T-cell (primary cell): Measurements from ENCODE around the gene KCNK15. TPM values are rescaled to one million over a fixed set of nuclear protein-coding genes. Genes with fewer than 3 reads are reported as not detected.
"Not testable (repeated sequence)": the region's sequence is repeated elsewhere in the genome, so short reads cannot be mapped to it uniquely, and the experiment has no call there.

Experiments
- ATAC-seq, 4 experiments: fragments of 200-7000 bp in 3 of 4; fragments of 150-1000 bp in 1 of 4; cut with Tn5 transposase; replicated peaks in 1 of 4; 1 replicate in 3 of 4; 2 replicates in 1 of 4; pipeline ENCODE4 v1.10.0; 2021; ENCODE audit warnings: moderate library complexity in 3 of 4, mild to moderate bottlenecking in 2 of 4, moderate number of reproducible peaks in 1 of 4
- CTCF ChIA-PET, 2 donors: fragments of 300-600 bp; sonication (Branson Sonifier 250); formaldehyde crosslinking; loops; one replicate each; lab custom pipeline; 2022; ENCODE audit warnings: antibody characterized with exemption in 2 of 2; lab: Charles Lee
- POLR2A ChIA-PET, 2 donors: fragments of 300-600 bp; sonication (Branson Sonifier 250); formaldehyde crosslinking; loops; one replicate each; lab custom pipeline; 2022; ENCODE audit warnings: antibody characterized with exemption in 2 of 2; lab: Charles Lee
- DNase-seq, 35 experiments: peaks; one replicate each; pipeline versions ENCODE4 v3.0.0 to v3.0.0-alpha.2; 2013 to 2023
- H3K27ac ChIP-seq: one replicate; pipeline ENCODE4 v1.5.1; 2013; ENCODE audit warnings: low read length
- H3K27me3 ChIP-seq, 2 experiments: replicated peaks in 1 of 2; 1 replicate in 1 of 2; 2 replicates in 1 of 2; pipeline versions ENCODE4 v1.6.1 to v1.7.0; 2013; ENCODE audit warnings: low read length in 1 of 2, mixed read lengths in 1 of 2; ENCODE audit not compliant: control insufficient read depth in 2 of 2, insufficient read depth in 2 of 2; ENCODE audit errors: extremely low read depth in 1 of 2
- H3K36me3 ChIP-seq, 2 donors: 1 replicate in 1 of 2; 2 replicates in 1 of 2; pipeline versions ENCODE4 v1.6.1 to v1.7.0; 2013; ENCODE audit warnings: low read length in 1 of 2; ENCODE audit not compliant: control insufficient read depth in 2 of 2, insufficient read depth in 1 of 2; ENCODE audit errors: extremely low read depth in 1 of 2
- H3K4me1 ChIP-seq, 2 experiments: 1 replicate in 1 of 2; 2 replicates in 1 of 2; pipeline versions ENCODE4 v1.6.1 to v1.7.0; 2013; ENCODE audit warnings: low read length in 2 of 2, mixed read lengths in 1 of 2; ENCODE audit not compliant: insufficient read depth in 2 of 2, control insufficient read depth in 1 of 2; ENCODE audit errors: extremely low read depth in 1 of 2
- H3K4me3 ChIP-seq, 2 donors: 1 replicate in 1 of 2; 2 replicates in 1 of 2; pipeline versions ENCODE4 v1.5.1 to v1.7.0; 2013; ENCODE audit warnings: mild to moderate bottlenecking in 2 of 2, low read length in 1 of 2, moderate library complexity in 1 of 2; ENCODE audit not compliant: control insufficient read depth in 1 of 2; ENCODE audit errors: extremely low read depth in 1 of 2
- H3K9me3 ChIP-seq: 2 replicates; pipeline ENCODE4 v1.7.0; 2013
- H3K27ac Mint-ChIP-seq, 2 donors: one replicate each; pipeline ENCODE4 v1.8.0; 2020 to 2021; ENCODE audit warnings: mild to moderate bottlenecking in 2 of 2, mixed read lengths in 2 of 2
- H3K27me3 Mint-ChIP-seq, 2 donors: one replicate each; pipeline ENCODE4 v1.8.0; 2021 to 2022; ENCODE audit warnings: mixed read lengths in 2 of 2
- H3K36me3 Mint-ChIP-seq: one replicate; pipeline ENCODE4 v1.8.0; 2021; ENCODE audit warnings: mixed read lengths
- H3K4me1 Mint-ChIP-seq, 3 donors: one replicate each; pipeline ENCODE4 v1.8.0; 2020 to 2022; ENCODE audit warnings: mixed read lengths in 3 of 3, mild to moderate bottlenecking in 1 of 3
- H3K4me3 Mint-ChIP-seq, 3 donors: one replicate each; pipeline ENCODE4 v1.8.0; 2020 to 2022; ENCODE audit warnings: mild to moderate bottlenecking in 3 of 3, mixed read lengths in 3 of 3, moderate library complexity in 3 of 3
- H3K9me3 Mint-ChIP-seq, 3 donors: one replicate each; pipeline ENCODE4 v1.8.0; 2020 to 2022; ENCODE audit warnings: mixed read lengths in 3 of 3
- WGBS: methylation state at CpG from one replicate; pipeline ENCODE4 v1.1.5; 2013; ENCODE audit warnings: missing lambda C conversion rate; ENCODE audit not compliant: insufficient coverage; 5-methylcytosine and 5-hydroxymethylcytosine counted together
- total RNA-seq, 35 experiments: library from RNA in 6 of 35; stranded (reverse) in 6 of 35; fragments of 120-200 nt in 1 of 35; gene quantifications; one replicate each; pipeline versions ENCODE4 v1.2.1 to v1.2.4 and lab custom pipeline; 2013 to 2026

Gene KCNK15
- under 1 TPM in 1 of 5 donors, not detected in 4; 0.13 TPM for total RNA-seq
- not detected for total RNA-seq (2013)
- 0 to 3.1 (median 0.06) reads per million in 29 experiments for total RNA-seq (lab: John Stamatoyannopoulos, UW)

DNA sequence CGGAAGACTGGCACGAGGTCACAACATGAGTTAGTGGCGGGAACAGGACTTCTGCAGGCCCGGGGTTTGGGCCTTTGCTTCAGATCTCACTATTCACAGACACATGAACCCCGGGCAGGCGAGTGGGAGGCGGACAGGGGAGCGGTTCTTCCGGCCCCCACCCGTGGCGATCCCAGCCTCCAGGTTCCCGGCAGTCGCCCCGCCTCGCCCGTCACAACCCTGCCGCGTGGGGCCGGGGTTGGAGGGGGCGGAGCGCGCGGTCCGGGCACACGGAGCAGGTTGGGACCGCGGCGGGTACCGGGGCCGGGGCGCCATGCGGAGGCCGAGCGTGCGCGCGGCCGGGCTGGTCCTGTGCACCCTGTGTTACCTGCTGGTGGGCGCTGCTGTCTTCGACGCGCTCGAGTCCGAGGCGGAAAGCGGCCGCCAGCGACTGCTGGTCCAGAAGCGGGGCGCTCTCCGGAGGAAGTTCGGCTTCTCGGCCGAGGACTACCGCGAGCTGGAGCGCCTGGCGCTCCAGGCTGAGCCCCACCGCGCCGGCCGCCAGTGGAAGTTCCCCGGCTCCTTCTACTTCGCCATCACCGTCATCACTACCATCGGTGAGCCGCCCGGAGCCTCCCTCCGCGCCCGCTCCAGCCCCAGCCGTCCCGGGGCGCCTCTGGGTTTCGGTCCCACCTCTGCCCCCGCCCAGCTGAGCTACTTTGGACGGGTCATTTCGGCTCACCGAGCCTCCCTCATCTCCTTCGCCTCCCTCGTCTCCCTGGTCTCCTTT lies at the start of gene KCNK15:
Gene KCNK15 (plus strand): TSS at position 268 of the 769 bp plus-strand sequence. CDS start 46 bp downstream, at position 314.
- Histone ChIP-seq H3K27ac (no peak within 1 kb of the TSS), H3K9me3 (no peaks in the 10 kb centered on the region), H3K27me3 (peaks cover 2 to 51% of the 10 kb centered on the region in 2 experiments), H3K4me3 (peak within 1 kb of the TSS; percentile 46 to 64), H3K4me1 (peaks cover 0 to 11% of the 10 kb centered on the region in 2 experiments), H3K36me3 (no peaks in the 10 kb centered on the region)
- DNase-seq (peak in 23 of 35 experiments; percentile 1 to 48 (median 19)), ATAC-seq (peak; percentile 54 to 77 (median 73))
- ChIA-PET POLR2A (no interaction called here), CTCF (no interaction called here)
- Mint-ChIP-seq H3K36me3 (no peaks in the 10 kb centered on the region), H3K27me3 (peaks cover 31 to 34% of the 10 kb centered on the region in 2 donors), H3K27ac (no peak within 1 kb of the TSS), H3K4me1 (peaks cover 9 to 18% (median 12%) of the 10 kb centered on the region in 3 donors), H3K4me3 (peak within 1 kb of the TSS; percentile 65 to 75 (median 72)), H3K9me3 (no peaks in the 10 kb centered on the region)
- 3% methylated on average over 80 of the region's 81 CpGs for WGBS

GRCh38 chr20:44696315-44696714 lies 49.4 kb upstream of the KCNK15 start:
- no peak overlapping the region for H3K4me3 Mint-ChIP-seq
- Histone ChIP-seq H3K27ac (no peak overlapping the region), H3K9me3 (no peaks in the 10 kb centered on the region), H3K36me3 (no peaks in the 10 kb centered on the region), H3K4me3 (no peak overlapping the region), H3K27me3 (no peaks in the 10 kb centered on the region), H3K4me1 (no peaks in the 10 kb centered on the region)
- ChIA-PET POLR2A (no interaction called here), CTCF (no interaction called here)
- H3K4me1 Mint-ChIP-seq = peaks cover 0 to under 1% (median 0%) of the 10 kb centered on the region in 3 donors
- no CpG with 5 or more reads among the region's 3 CpGs for WGBS
- H3K27ac Mint-ChIP-seq = no peak overlapping the region
- H3K36me3 Mint-ChIP-seq = no peaks in the 10 kb centered on the region
- H3K9me3 Mint-ChIP-seq = peaks cover 0 to 4% (median 0%) of the 10 kb centered on the region in 3 donors
- H3K27me3 Mint-ChIP-seq = no peaks in the 10 kb centered on the region
- no peak for DNase-seq
- no peak for ATAC-seq

DNA sequence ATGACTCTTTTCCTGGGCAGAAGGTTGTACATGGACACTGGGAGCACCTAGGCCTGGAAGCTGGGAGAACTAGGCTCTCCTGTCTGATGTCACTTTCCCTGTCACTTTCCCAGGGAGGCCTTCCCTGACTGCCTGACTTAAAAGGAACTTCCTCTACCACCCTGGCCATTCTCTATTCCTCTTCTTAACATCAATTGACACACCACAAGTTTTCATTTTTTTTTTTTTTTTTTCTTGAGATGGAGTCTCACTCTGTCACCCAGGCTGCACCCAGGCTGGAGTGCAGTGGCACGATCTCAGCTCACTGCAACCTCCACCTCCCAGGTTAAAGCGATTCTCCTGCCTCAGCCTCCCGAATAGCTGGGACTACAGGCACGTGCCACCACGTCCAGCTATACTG lies 48.6 kb upstream of the KCNK15 start:
- H3K36me3 Mint-ChIP-seq, H3K27ac ChIP-seq, POLR2A ChIA-PET: not testable (repeated sequence)

GRCh38 chr20:44698351-44698750 lies 47.3 kb upstream of the KCNK15 start:
- DNase-seq (no peak), ATAC-seq (no peak)
- H3K9me3 ChIP-seq = no peaks in the 10 kb centered on the region
- no peak overlapping the region for H3K27ac ChIP-seq
- no peak overlapping the region for H3K27ac Mint-ChIP-seq
- ChIA-PET POLR2A (no interaction called here), CTCF (no interaction called here)
- no peak overlapping the region for H3K4me3 Mint-ChIP-seq
- no peaks in the 10 kb centered on the region for H3K27me3 Mint-ChIP-seq
- no peaks in the 10 kb centered on the region for H3K9me3 Mint-ChIP-seq
- H3K4me1 ChIP-seq = no peaks in the 10 kb centered on the region
- H3K27me3 ChIP-seq = peaks cover 0 to 14% of the 10 kb centered on the region in 2 experiments
- H3K4me1 Mint-ChIP-seq = no peaks in the 10 kb centered on the region
- no peak overlapping the region for H3K4me3 ChIP-seq
- no peaks in the 10 kb centered on the region for H3K36me3 ChIP-seq
- no peaks in the 10 kb centered on the region for H3K36me3 Mint-ChIP-seq
- WGBS = no CpG with 5 or more reads among the region's 3 CpGs

More for the DNA sequence above, 48.6 kb upstream of the KCNK15 start:
- not testable (repeated sequence) for H3K27me3 Mint-ChIP-seq, H3K9me3 ChIP-seq, H3K4me1 ChIP-seq, H3K27ac Mint-ChIP-seq, H3K9me3 Mint-ChIP-seq, ATAC-seq, H3K27me3 ChIP-seq, DNase-seq, H3K36me3 ChIP-seq, H3K4me3 Mint-ChIP-seq, H3K4me3 ChIP-seq, H3K4me1 Mint-ChIP-seq
- CTCF ChIA-PET = interaction anchor here in 1 of 2 donors (0.6 kb wide), 1 partner anchor 79 kb away, joined by 3 read pairs; no protein-coding TSS in a partner anchor
- WGBS = 86% methylated on average over 2 of the region's 5 CpGs

- CTCF ChIA-PET = no interaction called here
- no peaks in the 10 kb centered on the region for H3K4me1 ChIP-seq
- H3K9me3 ChIP-seq = no peaks in the 10 kb centered on the region
- Mint-ChIP-seq H3K36me3 (no peaks in the 10 kb centered on the region), H3K4me1 (no peaks in the 10 kb centered on the region), H3K9me3 (no peaks in the 10 kb centered on the region), H3K27me3 (peaks cover 0 to 3% of the 10 kb centered on the region in 2 donors), H3K4me3 (no peak overlapping the region), H3K27ac (no peak overlapping the region)
- no peak overlapping the region for H3K4me3 ChIP-seq
- H3K27me3 ChIP-seq = peaks cover 0 to 19% of the 10 kb centered on the region in 2 experiments
- 88% methylated on average over 9 of the region's 11 CpGs for WGBS
- DNase-seq (no peak), ATAC-seq (no peak)
- no peaks in the 10 kb centered on the region for H3K36me3 ChIP-seq
- POLR2A ChIA-PET = no interaction called here
- H3K27ac ChIP-seq = no peak overlapping the region
These were observed 45.4 kb upstream of the KCNK15 start for GRCh38 chr20:44700306-44700705.

DNA sequence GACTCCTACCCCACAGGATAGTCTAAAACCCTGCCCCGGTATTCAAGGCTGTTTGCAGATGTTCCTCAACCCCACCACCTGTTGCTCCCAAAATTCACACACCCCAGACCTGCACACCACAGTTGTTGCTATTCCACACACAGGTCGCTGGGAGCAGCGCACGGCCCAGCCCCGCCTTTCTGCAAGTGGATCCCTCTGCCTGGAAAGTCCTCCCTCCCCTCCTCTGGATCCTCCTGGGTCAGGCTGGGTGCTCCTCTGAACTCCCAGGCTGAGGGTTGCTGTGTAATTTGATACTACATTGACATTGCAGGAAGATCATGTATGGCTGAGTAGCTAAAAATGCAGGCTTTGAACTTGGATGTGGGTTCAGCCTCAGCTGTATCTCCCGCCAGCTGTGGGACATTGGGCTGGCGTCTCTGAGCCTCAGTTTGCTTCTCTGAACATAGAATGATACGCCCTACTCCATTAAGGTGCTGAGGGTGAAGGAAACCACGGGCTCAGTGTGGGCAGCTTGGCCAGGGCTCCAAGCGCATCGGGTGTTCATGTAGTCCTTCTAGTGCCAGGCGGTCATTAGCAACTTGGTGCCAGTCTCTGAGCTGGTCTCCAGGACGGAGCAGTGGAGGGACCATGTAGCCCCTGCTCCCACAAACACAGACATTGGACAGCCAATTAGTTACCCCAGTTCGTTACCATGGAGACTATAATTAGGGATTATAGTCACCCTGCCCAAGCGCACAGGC lies 44.4 kb upstream of the KCNK15 start:
- POLR2A ChIA-PET = no interaction called here
- Histone ChIP-seq H3K4me1 (no peaks in the 10 kb centered on the region), H3K36me3 (no peaks in the 10 kb centered on the region), H3K4me3 (no peak overlapping the region), H3K27me3 (peaks cover 0 to 21% of the 10 kb centered on the region in 2 experiments), H3K27ac (no peak overlapping the region), H3K9me3 (no peaks in the 10 kb centered on the region)
- Mint-ChIP-seq H3K27ac (no peak overlapping the region), H3K4me3 (no peak overlapping the region), H3K36me3 (no peaks in the 10 kb centered on the region), H3K4me1 (no peaks in the 10 kb centered on the region), H3K9me3 (no peaks in the 10 kb centered on the region), H3K27me3 (peaks cover 0 to 4% of the 10 kb centered on the region in 2 donors)
- no peak for ATAC-seq
- CTCF ChIA-PET = no interaction called here
- 80% methylated on average over 11 of the region's 15 CpGs for WGBS
- DNase-seq = no peak
